ENCODE results near the gene COL20A1. TPM values are rescaled to one million over a fixed set of nuclear protein-coding genes. Genes with fewer than 3 reads are reported as not detected.

COL20A1 gene
- total RNA-seq, 1 experiment from 2014 or later = not detected

GRCh38 chr20:63311186-63311832 is 18.3 kb downstream of the COL20A1 start:
- H3K27me3 ChIP-seq (ENCODE audit: low read length) = peaks cover 16% of the 10 kb centered on the region; the same call in 1 of the 2 replicates
- H3K4me2 ChIP-seq (ENCODE audit: low read length) = no peak overlapping the region
- no TSS peak for BruUV-seq (replicated peaks)
- H3K4me1 ChIP-seq (ENCODE audit: insufficient read depth, low read length) = no peaks in the 10 kb centered on the region
- H3K9me2 ChIP-seq (replicated peaks; ENCODE audit: low read length) = no peaks in the 10 kb centered on the region
- DNase-seq (no peak), ATAC-seq (no peak)
- no peaks in the 10 kb centered on the region for H3F3A ChIP-seq (ENCODE audit: low read length, unreplicated experiment)
- POLR2A ChIA-PET (ENCODE audit: unreplicated experiment) = no interaction called here
- no peaks in the 10 kb centered on the region for H3K9me3 ChIP-seq (ENCODE audit: low read length)
- H3K36me3 ChIP-seq (ENCODE audit: low read depth, low read length) = no peaks in the 10 kb centered on the region
- CTCF ChIA-PET = no interaction called here
- no peak overlapping the region for H3K27ac ChIP-seq (ENCODE audit: low read length)
- no peak overlapping the region for H3K9ac ChIP-seq (ENCODE audit: low read length)
- no peak for TF ChIP-seq EZH2 (IDR thresholded peaks at IDR 0.05; ENCODE audit: low read length, unreplicated experiment)
- no peak for TF ChIP-seq CTCF (conservative IDR thresholded peaks at IDR 0.05; ENCODE audit: low read depth, low read length)
- no peak for TF ChIP-seq EZH2phosphoT487 (IDR thresholded peaks at IDR 0.05; ENCODE audit: borderline replicate concordance, low read length)
- H3K4me3 ChIP-seq (ENCODE audit: low read length) = no peak overlapping the region
- intact Hi-C loops (cut with micrococcal nuclease) = no loop called here
- H3K79me2 ChIP-seq (ENCODE audit: low read length) = no peaks in the 10 kb centered on the region
- H4K20me1 ChIP-seq (ENCODE audit: low read length) = no peaks in the 10 kb centered on the region
- no peak overlapping the region for H2AFZ ChIP-seq (ENCODE audit: low read length)

- ATAC-seq (no peak), DNase-seq (no peak)
- Histone ChIP-seq H3K4me3 (ENCODE audit: low read length) (no peak overlapping the region), H3K9me3 (ENCODE audit: low read length) (no peaks in the 10 kb centered on the region), H4K20me1 (ENCODE audit: low read length) (no peaks in the 10 kb centered on the region), H3K79me2 (ENCODE audit: low read length) (no peaks in the 10 kb centered on the region), H3K9me2 (replicated peaks; ENCODE audit: low read length) (no peaks in the 10 kb centered on the region), H3K27ac (ENCODE audit: low read length) (no peak overlapping the region), H3F3A (ENCODE audit: low read length, unreplicated experiment) (no peaks in the 10 kb centered on the region), H2AFZ (ENCODE audit: low read length) (no peak overlapping the region), H3K36me3 (ENCODE audit: low read depth, low read length) (no peaks in the 10 kb centered on the region), H3K4me2 (ENCODE audit: low read length) (no peak overlapping the region), H3K4me1 (ENCODE audit: insufficient read depth, low read length) (no peaks in the 10 kb centered on the region), H3K27me3 (ENCODE audit: low read length) (peaks cover 16% of the 10 kb centered on the region; the same call in 1 of the 2 replicates), H3K9ac (ENCODE audit: low read length) (no peak overlapping the region)
- TF ChIP-seq EZH2phosphoT487 (IDR thresholded peaks at IDR 0.05; ENCODE audit: borderline replicate concordance, low read length) (no peak), EZH2 (IDR thresholded peaks at IDR 0.05; ENCODE audit: low read length, unreplicated experiment) (no peak), CTCF (conservative IDR thresholded peaks at IDR 0.05; ENCODE audit: low read depth, low read length) (no peak)
- intact Hi-C loops (cut with micrococcal nuclease) = no loop called here
- BruUV-seq (replicated peaks) = no TSS peak
- CTCF ChIA-PET = no interaction called here
- POLR2A ChIA-PET (ENCODE audit: unreplicated experiment) = no interaction called here
Observed at GRCh38 chr20:63311833-63312243, 18.9 kb downstream of the COL20A1 start.

GRCh38 chr20:63312273-63312672 is 19.3 kb downstream of the COL20A1 start:
- CTCF ChIA-PET = no interaction called here
- Histone ChIP-seq H3K27ac (ENCODE audit: low read length) (no peak overlapping the region), H3K4me3 (ENCODE audit: low read length) (no peak overlapping the region), H3K9me3 (ENCODE audit: low read length) (no peaks in the 10 kb centered on the region), H3K79me2 (ENCODE audit: low read length) (no peaks in the 10 kb centered on the region), H3K27me3 (ENCODE audit: low read length) (peaks cover 16% of the 10 kb centered on the region; the same call in 1 of the 2 replicates), H3K36me3 (ENCODE audit: low read depth, low read length) (no peaks in the 10 kb centered on the region), H4K20me1 (ENCODE audit: low read length) (no peaks in the 10 kb centered on the region), H2AFZ (ENCODE audit: low read length) (no peak overlapping the region), H3F3A (ENCODE audit: low read length, unreplicated experiment) (no peaks in the 10 kb centered on the region), H3K9ac (ENCODE audit: low read length) (no peak overlapping the region), H3K4me1 (ENCODE audit: insufficient read depth, low read length) (no peaks in the 10 kb centered on the region), H3K4me2 (ENCODE audit: low read length) (no peak overlapping the region), H3K9me2 (replicated peaks; ENCODE audit: low read length) (no peaks in the 10 kb centered on the region)
- TF ChIP-seq EZH2 (IDR thresholded peaks at IDR 0.05; ENCODE audit: low read length, unreplicated experiment) (no peak), CTCF (conservative IDR thresholded peaks at IDR 0.05; ENCODE audit: low read depth, low read length) (no peak), EZH2phosphoT487 (IDR thresholded peaks at IDR 0.05; ENCODE audit: borderline replicate concordance, low read length) (no peak)
- BruUV-seq (replicated peaks) = no TSS peak
- no peak for ATAC-seq
- DNase-seq = no peak
- intact Hi-C loops (cut with micrococcal nuclease) = no loop called here
- POLR2A ChIA-PET (ENCODE audit: unreplicated experiment) = no interaction called here
